ENCODE results near the gene AP2B1. TPM values are rescaled to one million over a fixed set of nuclear protein-coding genes. Genes with fewer than 3 reads are reported as not detected.

AP2B1 gene
- total RNA-seq, 4 donors from 2014 or later: 32.2 to 102 (median 60.1) TPM

GRCh38 chr17:35765756-35766488 lies 178.8 kb downstream of the AP2B1 start:
- no peak overlapping the region for H3K4me3 ChIP-seq
- in situ Hi-C loops (cut with MboI; ENCODE audit: low pct_ligation_motif_present in 1 of 4, low pct_unique_long_range_greater_than_20kb in 1 of 4, low sequenced_read_pairs in 3 of 4): loop anchor here in 3 of 4 donors (5.0 to 10.0 kb wide), 2 partner anchors 36 to 49 kb away; no protein-coding TSS in a partner anchor
- no peak overlapping the region for H3K27ac ChIP-seq
- 60 to 73% methylated on average over 3 to 8 of the region's 8 CpGs for WGBS, 2 donors (ENCODE audit: low coverage in 1 of 2)
- TF ChIP-seq POLR2AphosphoS5 (IDR thresholded peaks at IDR 0.05): no peak
- no peak for TF ChIP-seq EP300 (IDR thresholded peaks at IDR 0.05; ENCODE audit: low read depth)
- TF ChIP-seq POLR2A (IDR thresholded peaks at IDR 0.05): no peak
- no peak for TF ChIP-seq CTCF (IDR thresholded peaks at IDR 0.05)
- H3K4me1 ChIP-seq: peaks cover 9 to 23% (median 19%) of the 10 kb centered on the region in 4 donors
- intact Hi-C loops (cut with DNase I; ENCODE audit: low total_unique reads): no loop called here
- no peaks in the 10 kb centered on the region for H3K36me3 ChIP-seq
- no peak for DNase-seq
- H3K9me3 ChIP-seq: no peaks in the 10 kb centered on the region
- no peaks in the 10 kb centered on the region for H3K27me3 ChIP-seq

- H3K27me3 ChIP-seq: no peaks in the 10 kb centered on the region
- intact Hi-C loops (cut with DNase I; ENCODE audit: low total_unique reads) (no loop called here), in situ Hi-C loops (cut with MboI; ENCODE audit: low pct_ligation_motif_present in 1 of 4, low pct_unique_long_range_greater_than_20kb in 1 of 4, low sequenced_read_pairs in 3 of 4) (loop anchor here in 3 of 4 donors (5.0 to 10.0 kb wide), 2 partner anchors 36 to 48 kb away; no protein-coding TSS in a partner anchor)
- peaks cover 9 to 23% (median 19%) of the 10 kb centered on the region in 4 donors for H3K4me1 ChIP-seq
- WGBS, 2 donors (ENCODE audit: low coverage in 1 of 2): 95% methylated on average over 23 of the region's 24 CpGs; no CpG with 5 or more reads in 1 of the 2 donors
- no peak overlapping the region for H3K27ac ChIP-seq
- TF ChIP-seq POLR2AphosphoS5 (IDR thresholded peaks at IDR 0.05) (no peak), POLR2A (IDR thresholded peaks at IDR 0.05) (no peak), EP300 (IDR thresholded peaks at IDR 0.05; ENCODE audit: low read depth) (no peak), CTCF (IDR thresholded peaks at IDR 0.05) (no peak)
- no peaks in the 10 kb centered on the region for H3K9me3 ChIP-seq
- DNase-seq: no peak
- H3K4me3 ChIP-seq: no peak overlapping the region
- H3K36me3 ChIP-seq: no peaks in the 10 kb centered on the region
Observed at GRCh38 chr17:35766489-35766877, 179.4 kb downstream of the AP2B1 start.

GRCh38 chr17:35766903-35767510 lies 179.9 kb downstream of the AP2B1 start:
- Histone ChIP-seq H3K36me3 (no peaks in the 10 kb centered on the region), H3K27ac (no peak overlapping the region), H3K9me3 (no peaks in the 10 kb centered on the region), H3K4me3 (no peak overlapping the region), H3K4me1 (peaks cover 9 to 23% (median 19%) of the 10 kb centered on the region in 4 donors), H3K27me3 (no peaks in the 10 kb centered on the region)
- intact Hi-C loops (cut with DNase I; ENCODE audit: low total_unique reads): no loop called here
- TF ChIP-seq EP300 (IDR thresholded peaks at IDR 0.05; ENCODE audit: low read depth) (no peak), CTCF (IDR thresholded peaks at IDR 0.05) (peak; percentile 39 to 58 (median 43)), POLR2AphosphoS5 (IDR thresholded peaks at IDR 0.05) (no peak), POLR2A (IDR thresholded peaks at IDR 0.05) (no peak)
- 56 to 57% methylated on average over 4 to 7 of the region's 7 CpGs for WGBS, 2 donors (ENCODE audit: low coverage in 1 of 2)
- in situ Hi-C loops (cut with MboI; ENCODE audit: low pct_ligation_motif_present in 1 of 4, low pct_unique_long_range_greater_than_20kb in 1 of 4, low sequenced_read_pairs in 3 of 4): loop anchor here in 3 of 4 donors (5.0 to 10.0 kb wide), 2 partner anchors 35 to 48 kb away; no protein-coding TSS in a partner anchor
- no peak for DNase-seq

- 35 to 83% methylated on average over 2 of the region's 2 CpGs for WGBS, 2 donors (ENCODE audit: low coverage in 1 of 2)
- no peaks in the 10 kb centered on the region for H3K27me3 ChIP-seq
- intact Hi-C loops (cut with DNase I; ENCODE audit: low total_unique reads) (no loop called here), in situ Hi-C loops (cut with MboI; ENCODE audit: low pct_ligation_motif_present in 1 of 4, low pct_unique_long_range_greater_than_20kb in 1 of 4, low sequenced_read_pairs in 3 of 4) (loop anchor here in 3 of 4 donors (5.0 to 10.0 kb wide), 2 partner anchors 34 to 46 kb away; no protein-coding TSS in a partner anchor)
- no peak for DNase-seq
- H3K36me3 ChIP-seq: no peaks in the 10 kb centered on the region
- no peaks in the 10 kb centered on the region for H3K9me3 ChIP-seq
- H3K4me1 ChIP-seq: peaks cover 11 to 26% (median 25%) of the 10 kb centered on the region in 4 donors
- TF ChIP-seq EP300 (IDR thresholded peaks at IDR 0.05; ENCODE audit: low read depth): no peak
- H3K27ac ChIP-seq: no peak overlapping the region
- no peak overlapping the region for H3K4me3 ChIP-seq
Observed at GRCh38 chr17:35768797-35769196, 181.7 kb downstream of the AP2B1 start.

Data from transverse colon (tissue), 4 donors.